ENCODE results near the gene RAD17.

- no peak for TF ChIP-seq POLR2AphosphoS5 (IDR thresholded peaks at IDR 0.05)
- no peak for TF ChIP-seq TAF1 (IDR thresholded peaks at IDR 0.05; ENCODE audit: low read depth)
- no peak for TF ChIP-seq EP300 (conservative IDR thresholded peaks at IDR 0.05; ENCODE audit: poor library complexity, severe bottlenecking)
Measured at GRCh38 chr5:69462170-69462569, 92.6 kb downstream of the RAD17 start.

All from neural cell (in vitro differentiated cells).